ENCODE measurements around the gene SAMD4B.

Gene SAMD4B

DNA sequence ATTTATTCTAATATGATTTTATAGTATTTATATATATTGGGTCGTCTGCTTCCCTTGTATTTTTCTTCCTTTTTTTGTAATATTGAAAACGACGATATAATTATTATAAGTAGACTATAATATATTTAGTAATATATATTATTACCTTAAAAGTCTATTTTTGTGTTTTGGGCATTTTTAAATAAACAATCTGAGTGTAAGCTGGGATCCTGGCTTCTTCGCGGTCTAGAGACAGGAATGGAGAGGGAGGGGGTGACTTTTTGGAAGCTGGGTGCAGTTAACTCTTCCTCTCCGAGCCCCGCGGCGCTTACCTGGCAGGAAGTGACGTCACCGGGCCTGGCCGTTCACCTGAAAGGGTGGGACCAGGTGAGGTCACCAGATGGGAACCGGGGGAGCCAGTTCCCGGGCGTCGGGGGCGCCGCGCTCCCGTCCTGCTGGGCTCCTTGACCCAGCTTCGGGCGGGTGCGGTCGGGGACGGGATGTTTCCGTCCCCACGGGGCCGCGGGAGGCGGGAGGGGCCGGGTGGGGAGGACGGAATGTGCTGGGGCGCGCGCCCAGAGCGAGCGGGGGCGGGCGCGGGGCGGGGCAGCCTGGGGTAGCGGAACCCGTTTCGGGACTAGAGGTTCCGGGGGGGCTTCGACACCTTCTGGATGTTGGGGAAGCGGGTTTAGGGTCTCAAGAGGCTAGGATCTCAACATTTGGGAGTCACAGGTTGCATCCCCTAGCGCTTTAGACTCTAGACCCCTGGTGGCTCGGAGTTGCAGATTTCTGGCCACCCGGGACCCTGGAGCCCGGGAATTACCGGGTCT, 67.2 kb downstream of the SAMD4B start:
- Histone ChIP-seq H3K9ac (ENCODE audit: low read length) (peak overlapping the region; percentile 100), H3K9me3 (ENCODE audit: low read length) (no peaks in the 10 kb centered on the region), H3K27me3 (ENCODE audit: control insufficient read depth in 1 of 2, insufficient read depth in 2 of 2, low read length in 2 of 2) (no peaks in the 10 kb centered on the region), H3K4me3 (ENCODE audit: low read depth in 1 of 2, low read length in 2 of 2) (peak overlapping the region; percentile 82 to 98), H3K27ac (ENCODE audit: low read depth, low read length) (peak overlapping the region; percentile 97), H3K36me3 (ENCODE audit: insufficient read depth, low read length) (peaks cover 17% of the 10 kb centered on the region), H3K4me1 (ENCODE audit: insufficient read depth, low read length) (peaks cover 35% of the 10 kb centered on the region)

- Histone ChIP-seq H3K9me3 (ENCODE audit: low read length) (no peaks in the 10 kb centered on the region), H3K27ac (ENCODE audit: low read depth, low read length) (peak overlapping the region; percentile 97), H3K27me3 (ENCODE audit: control insufficient read depth in 1 of 2, insufficient read depth in 2 of 2, low read length in 2 of 2) (no peaks in the 10 kb centered on the region), H3K36me3 (ENCODE audit: insufficient read depth, low read length) (peaks cover 17% of the 10 kb centered on the region), H3K4me3 (ENCODE audit: low read depth in 1 of 2, low read length in 2 of 2) (peak overlapping the region; percentile 33 to 82), H3K4me1 (ENCODE audit: insufficient read depth, low read length) (peaks cover 43% of the 10 kb centered on the region), H3K9ac (ENCODE audit: low read length) (peak overlapping the region; percentile 99)
Observed at GRCh38 chr19:39410017-39410830, 68.0 kb downstream of the SAMD4B start.

DNA sequence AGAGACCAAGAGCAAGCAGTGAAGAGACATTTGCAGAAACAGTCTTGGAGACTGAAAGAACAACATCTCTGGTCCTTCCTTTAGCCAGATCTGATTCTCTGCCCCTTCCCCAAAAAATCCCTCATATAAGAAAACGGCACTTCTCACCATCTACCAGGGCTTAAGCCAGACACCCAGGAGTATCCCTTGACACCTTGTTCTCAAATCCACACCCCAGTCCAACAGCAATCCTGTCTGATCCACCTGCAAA, 68.5 kb downstream of the SAMD4B start:
- peaks cover 17% of the 10 kb centered on the region for H3K36me3 ChIP-seq (ENCODE audit: insufficient read depth, low read length)
- no peaks in the 10 kb centered on the region for H3K27me3 ChIP-seq (ENCODE audit: control insufficient read depth in 1 of 2, insufficient read depth in 2 of 2, low read length in 2 of 2)
- peak overlapping the region; percentile 99 for H3K9ac ChIP-seq (ENCODE audit: low read length)
- H3K4me1 ChIP-seq (ENCODE audit: insufficient read depth, low read length), result peaks cover 44% of the 10 kb centered on the region
- peak overlapping the region in 1 of 2 donors; percentile 82 for H3K4me3 ChIP-seq (ENCODE audit: low read depth in 1 of 2, low read length in 2 of 2)
- H3K9me3 ChIP-seq (ENCODE audit: low read length), result no peaks in the 10 kb centered on the region
- H3K27ac ChIP-seq (ENCODE audit: low read depth, low read length), result peak overlapping the region; percentile 97

GRCh38 chr19:39411081-39411831, 69.0 kb downstream of the SAMD4B start:
- no peaks in the 10 kb centered on the region for H3K27me3 ChIP-seq (ENCODE audit: control insufficient read depth in 1 of 2, insufficient read depth in 2 of 2, low read length in 2 of 2)
- peak overlapping the region in 1 of 2 donors; percentile 82 for H3K4me3 ChIP-seq (ENCODE audit: low read depth in 1 of 2, low read length in 2 of 2)
- H3K9ac ChIP-seq (ENCODE audit: low read length), result peak overlapping the region; percentile 99
- H3K27ac ChIP-seq (ENCODE audit: low read depth, low read length), result peak overlapping the region; percentile 97
- peaks cover 44% of the 10 kb centered on the region for H3K4me1 ChIP-seq (ENCODE audit: insufficient read depth, low read length)
- H3K36me3 ChIP-seq (ENCODE audit: insufficient read depth, low read length), result peaks cover 17% of the 10 kb centered on the region
- no peaks in the 10 kb centered on the region for H3K9me3 ChIP-seq (ENCODE audit: low read length)

- H3K27me3 ChIP-seq (ENCODE audit: control insufficient read depth in 1 of 2, insufficient read depth in 2 of 2, low read length in 2 of 2), result no peaks in the 10 kb centered on the region
- H3K27ac ChIP-seq (ENCODE audit: low read depth, low read length), result peak overlapping the region; percentile 97
- H3K36me3 ChIP-seq (ENCODE audit: insufficient read depth, low read length), result peaks cover 21% of the 10 kb centered on the region
- peaks cover 43% of the 10 kb centered on the region for H3K4me1 ChIP-seq (ENCODE audit: insufficient read depth, low read length)
- H3K4me3 ChIP-seq (ENCODE audit: low read depth in 1 of 2, low read length in 2 of 2), result peak overlapping the region in 1 of 2 donors; percentile 82
- H3K9me3 ChIP-seq (ENCODE audit: low read length), result no peaks in the 10 kb centered on the region
- peak overlapping the region; percentile 99 for H3K9ac ChIP-seq (ENCODE audit: low read length)
Observed at GRCh38 chr19:39411832-39412099, 69.5 kb downstream of the SAMD4B start.

DNA sequence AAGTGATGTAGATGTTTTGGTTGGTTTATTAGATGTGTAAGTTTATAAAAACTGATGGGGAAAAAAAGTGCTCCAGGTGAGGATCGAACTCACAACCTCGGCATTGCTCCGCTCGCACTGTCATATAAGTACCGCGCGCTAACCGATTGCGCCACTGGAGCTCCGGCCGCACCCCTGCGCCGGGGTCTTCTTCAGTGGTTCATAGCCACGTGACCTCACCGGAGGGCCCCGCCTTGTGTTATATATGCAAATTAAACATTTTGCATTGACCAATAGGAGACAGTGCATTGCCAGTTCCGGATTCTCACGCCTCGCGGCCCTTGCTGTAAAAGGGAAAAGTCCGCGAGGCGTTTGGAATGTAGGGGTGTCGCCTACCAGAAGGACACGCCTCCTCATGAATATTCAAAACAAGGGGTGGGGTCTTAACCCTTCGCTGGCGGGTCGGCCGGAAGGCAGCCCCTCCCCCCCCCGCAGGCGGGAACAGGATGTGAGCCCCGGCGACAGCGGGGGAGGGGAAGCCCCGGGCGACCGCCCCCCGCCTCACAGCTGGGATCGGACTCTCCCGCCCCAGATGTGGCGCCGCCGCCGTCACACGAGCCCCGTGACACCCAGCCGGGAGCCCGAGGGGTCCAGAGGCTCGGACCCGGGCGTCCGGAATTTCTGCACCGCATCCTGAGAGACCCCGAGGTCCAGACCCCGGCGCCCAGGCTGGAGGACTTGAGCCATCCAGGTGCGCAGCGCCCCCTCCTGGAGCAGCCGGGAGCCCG, 70.1 kb downstream of the SAMD4B start, which contains the start of gene PLEKHG2:
Gene PLEKHG2, plus strand, starts transcription at position 570 of the 767 bp plus-strand sequence. CDS start 1,418 bp downstream, outside the sequence.
- peaks cover 43% of the 10 kb centered on the region for H3K4me1 ChIP-seq (ENCODE audit: insufficient read depth, low read length)
- H3K4me3 ChIP-seq (ENCODE audit: low read depth in 1 of 2, low read length in 2 of 2), result peak within 1 kb of the TSS; percentile 82 to 90
- H3K27me3 ChIP-seq (ENCODE audit: control insufficient read depth in 1 of 2, insufficient read depth in 2 of 2, low read length in 2 of 2), result no peaks in the 10 kb centered on the region
- no peaks in the 10 kb centered on the region for H3K9me3 ChIP-seq (ENCODE audit: low read length)
- H3K36me3 ChIP-seq (ENCODE audit: insufficient read depth, low read length), result peaks cover 26% of the 10 kb centered on the region
- peak within 1 kb of the TSS; percentile 99 for H3K9ac ChIP-seq (ENCODE audit: low read length)
- peak within 1 kb of the TSS; percentile 99 for H3K27ac ChIP-seq (ENCODE audit: low read depth, low read length)

- H3K27ac ChIP-seq (ENCODE audit: low read depth, low read length), result peak overlapping the region; percentile 99
- H3K9ac ChIP-seq (ENCODE audit: low read length), result peak overlapping the region; percentile 89
- H3K9me3 ChIP-seq (ENCODE audit: low read length), result no peaks in the 10 kb centered on the region
- peaks cover 21% of the 10 kb centered on the region for H3K36me3 ChIP-seq (ENCODE audit: insufficient read depth, low read length)
- no peaks in the 10 kb centered on the region for H3K27me3 ChIP-seq (ENCODE audit: control insufficient read depth in 1 of 2, insufficient read depth in 2 of 2, low read length in 2 of 2)
- peaks cover 43% of the 10 kb centered on the region for H3K4me1 ChIP-seq (ENCODE audit: insufficient read depth, low read length)
- peak overlapping the region; percentile 74 to 90 for H3K4me3 ChIP-seq (ENCODE audit: low read depth in 1 of 2, low read length in 2 of 2)
Observed at GRCh38 chr19:39412867-39413271, 70.6 kb downstream of the SAMD4B start.

DNA sequence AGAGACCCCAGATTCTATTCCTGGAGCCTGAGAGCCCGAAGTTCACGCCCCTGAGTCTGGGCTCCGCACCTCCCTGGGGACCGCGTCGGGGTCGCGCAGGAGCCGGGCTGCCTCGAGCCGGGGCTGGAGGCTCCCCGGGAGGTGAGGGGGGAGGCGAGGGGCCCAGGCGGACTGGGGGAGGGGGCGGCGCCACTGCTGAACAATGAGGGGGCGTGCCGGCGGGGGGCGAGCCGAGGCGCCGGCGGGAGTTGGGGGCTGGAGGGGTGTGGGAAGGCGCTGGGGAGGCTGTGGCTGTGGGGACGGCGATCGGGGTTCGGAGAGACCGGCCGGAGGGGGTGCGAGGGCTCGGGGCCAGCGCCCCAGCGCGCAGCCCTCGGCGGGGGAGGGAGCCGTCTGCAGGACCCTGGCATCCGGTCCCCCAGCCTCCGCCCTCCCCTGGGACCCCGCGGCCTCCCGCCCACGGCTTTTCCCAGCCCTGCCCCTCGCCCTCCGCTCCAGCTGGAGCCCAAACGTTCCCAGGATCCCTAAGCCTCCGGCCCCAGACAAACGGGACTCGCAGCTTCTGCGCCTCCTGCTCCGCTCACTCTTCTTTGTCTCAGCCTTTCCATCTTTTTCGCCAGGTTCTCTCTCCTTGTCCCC, 71.2 kb downstream of the SAMD4B start:
- Histone ChIP-seq H3K27ac (ENCODE audit: low read depth, low read length) (peak overlapping the region; percentile 99), H3K9me3 (ENCODE audit: low read length) (no peaks in the 10 kb centered on the region), H3K36me3 (ENCODE audit: insufficient read depth, low read length) (peaks cover 16% of the 10 kb centered on the region), H3K4me3 (ENCODE audit: low read depth in 1 of 2, low read length in 2 of 2) (peak overlapping the region; percentile 82 to 90), H3K27me3 (ENCODE audit: control insufficient read depth in 1 of 2, insufficient read depth in 2 of 2, low read length in 2 of 2) (no peaks in the 10 kb centered on the region), H3K4me1 (ENCODE audit: insufficient read depth, low read length) (peaks cover 43% of the 10 kb centered on the region), H3K9ac (ENCODE audit: low read length) (peak overlapping the region; percentile 89)

GRCh38 chr19:39413911-39414608, 71.8 kb downstream of the SAMD4B start:
- Histone ChIP-seq H3K9ac (ENCODE audit: low read length) (peak overlapping the region; percentile 77), H3K4me1 (ENCODE audit: insufficient read depth, low read length) (peaks cover 43% of the 10 kb centered on the region), H3K4me3 (ENCODE audit: low read depth in 1 of 2, low read length in 2 of 2) (peak overlapping the region; percentile 82 to 90), H3K9me3 (ENCODE audit: low read length) (no peaks in the 10 kb centered on the region), H3K27ac (ENCODE audit: low read depth, low read length) (peak overlapping the region; percentile 99), H3K36me3 (ENCODE audit: insufficient read depth, low read length) (peaks cover 17% of the 10 kb centered on the region), H3K27me3 (ENCODE audit: control insufficient read depth in 1 of 2, insufficient read depth in 2 of 2, low read length in 2 of 2) (no peaks in the 10 kb centered on the region)
